Bronchial epithelial cell (primary cell): ENCODE measurements around the gene CSN3. TPM values are rescaled to one million over a fixed set of nuclear protein-coding genes. Genes with fewer than 3 reads are reported as not detected.

ENCODE experiments used
- DNase-seq: peaks from one replicate; pipeline ENCODE4 v3.0.0-alpha.2; 2010; ENCODE audit warnings: low read depth
- FAIRE-seq: peaks from 2 replicates; lab custom pipeline; 2011; peaks lifted over from hg19 to GRCh38; lab: Jason Lieb, UNC
- H3K27me3 ChIP-seq: 2 replicates; pipeline ENCODE4 v1.5.1; 2011; ENCODE audit warnings: low read length; ENCODE audit not compliant: control insufficient read depth, insufficient read depth
- H3K36me3 ChIP-seq: 2 replicates; pipeline ENCODE4 v1.5.1; 2011; ENCODE audit warnings: low read length; ENCODE audit not compliant: control insufficient read depth, insufficient read depth
- H3K4me3 ChIP-seq: 2 replicates; pipeline ENCODE4 v1.5.1; 2011; ENCODE audit warnings: mild to moderate bottlenecking, low read depth, low read length, control low read depth
- total RNA-seq: library from RNA; depleted of rRNA; stranded (reverse); fragments of >200 nt; gene quantifications from 2 replicates; pipeline ENCODE4 v1.2.1, GENCODE V29; 2014
- TF ChIP-seq, protein P1 (sequence below): IDR thresholded peaks from 2 replicates; pipeline ENCODE4 v1.5.1; 2011; ENCODE audit warnings: mild to moderate bottlenecking, moderate library complexity, low read length, control low read depth, inconsistent platforms; ENCODE audit not compliant: insufficient read depth, severe bottlenecking

CSN3 gene
- total RNA-seq, 1 donor from 2014 or later: not detected

DNA sequence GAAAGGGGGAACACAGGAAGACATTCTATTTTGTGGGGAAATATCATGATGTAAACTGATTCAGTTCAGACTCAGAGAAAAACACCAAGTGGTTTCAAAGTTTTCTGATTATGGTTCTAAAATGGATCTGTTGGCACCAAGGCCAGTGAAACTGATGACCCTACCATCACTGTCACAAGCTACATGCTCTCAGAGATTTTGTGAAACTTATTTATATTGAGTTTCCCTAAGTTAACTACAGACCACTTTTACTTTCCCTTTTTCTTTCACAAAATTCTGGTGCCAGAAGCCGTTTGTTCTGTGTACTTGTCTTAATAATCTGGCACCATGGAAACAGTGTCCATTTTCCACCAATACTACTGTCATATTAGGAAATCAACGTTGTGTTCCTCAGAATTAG lies 48.9 kb downstream of the CSN3 start:
- Histone ChIP-seq H3K27me3 (no peaks in the 10 kb centered on the region), H3K4me3 (no peak overlapping the region), H3K36me3 (no peaks in the 10 kb centered on the region)
- TF ChIP-seq, protein P1, sequence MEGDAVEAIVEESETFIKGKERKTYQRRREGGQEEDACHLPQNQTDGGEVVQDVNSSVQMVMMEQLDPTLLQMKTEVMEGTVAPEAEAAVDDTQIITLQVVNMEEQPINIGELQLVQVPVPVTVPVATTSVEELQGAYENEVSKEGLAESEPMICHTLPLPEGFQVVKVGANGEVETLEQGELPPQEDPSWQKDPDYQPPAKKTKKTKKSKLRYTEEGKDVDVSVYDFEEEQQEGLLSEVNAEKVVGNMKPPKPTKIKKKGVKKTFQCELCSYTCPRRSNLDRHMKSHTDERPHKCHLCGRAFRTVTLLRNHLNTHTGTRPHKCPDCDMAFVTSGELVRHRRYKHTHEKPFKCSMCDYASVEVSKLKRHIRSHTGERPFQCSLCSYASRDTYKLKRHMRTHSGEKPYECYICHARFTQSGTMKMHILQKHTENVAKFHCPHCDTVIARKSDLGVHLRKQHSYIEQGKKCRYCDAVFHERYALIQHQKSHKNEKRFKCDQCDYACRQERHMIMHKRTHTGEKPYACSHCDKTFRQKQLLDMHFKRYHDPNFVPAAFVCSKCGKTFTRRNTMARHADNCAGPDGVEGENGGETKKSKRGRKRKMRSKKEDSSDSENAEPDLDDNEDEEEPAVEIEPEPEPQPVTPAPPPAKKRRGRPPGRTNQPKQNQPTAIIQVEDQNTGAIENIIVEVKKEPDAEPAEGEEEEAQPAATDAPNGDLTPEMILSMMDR: no peak
- FAIRE-seq (no peak), DNase-seq (no peak)

DNA sequence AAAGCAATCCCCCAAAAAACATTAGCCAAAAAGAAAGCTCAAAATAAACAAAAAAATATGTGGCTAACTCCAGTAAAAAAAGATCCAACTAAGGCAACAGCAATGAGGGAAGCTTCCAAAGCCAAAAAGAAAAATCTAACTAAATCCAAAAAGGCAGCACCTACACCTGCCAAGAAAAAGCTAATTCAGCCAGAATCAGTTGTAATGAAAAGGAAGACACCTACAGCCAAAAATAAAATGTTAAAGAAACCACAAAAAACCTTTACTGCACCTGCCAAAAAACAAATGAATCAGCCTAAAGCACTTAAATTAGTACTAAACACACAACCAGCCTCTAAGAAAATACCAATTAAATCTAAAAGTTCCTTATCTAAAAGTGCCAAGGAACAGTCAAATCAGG lies 55.2 kb downstream of the CSN3 start:
- Histone ChIP-seq H3K27me3 (no peaks in the 10 kb centered on the region), H3K4me3 (no peak overlapping the region), H3K36me3 (no peaks in the 10 kb centered on the region)
- DNase-seq: no peak
- TF ChIP-seq, protein P1: no peak
- FAIRE-seq: no peak

DNA sequence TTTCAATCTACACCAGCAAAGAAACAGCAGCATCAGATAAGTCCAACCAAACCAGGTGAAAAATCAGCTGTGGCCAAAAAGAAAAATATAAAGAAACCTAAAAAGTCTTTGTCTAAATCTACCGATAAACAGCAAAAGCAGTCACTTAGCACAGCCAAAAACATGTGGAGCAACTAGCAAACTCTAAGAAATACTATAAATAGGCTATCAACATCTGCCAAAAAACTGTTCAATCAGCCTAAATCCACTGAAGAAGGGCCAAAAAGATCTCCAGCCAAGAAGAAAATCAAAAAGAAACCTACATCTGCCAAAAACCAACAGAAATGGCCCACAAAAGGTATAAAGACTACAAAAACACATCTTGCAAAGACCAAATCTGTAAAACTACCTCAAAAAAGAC lies 55.7 kb downstream of the CSN3 start:
- Histone ChIP-seq H3K27me3 (no peaks in the 10 kb centered on the region), H3K36me3 (no peaks in the 10 kb centered on the region), H3K4me3 (no peak overlapping the region)
- DNase-seq (no peak), FAIRE-seq (no peak)
- TF ChIP-seq, protein P1: no peak

DNA sequence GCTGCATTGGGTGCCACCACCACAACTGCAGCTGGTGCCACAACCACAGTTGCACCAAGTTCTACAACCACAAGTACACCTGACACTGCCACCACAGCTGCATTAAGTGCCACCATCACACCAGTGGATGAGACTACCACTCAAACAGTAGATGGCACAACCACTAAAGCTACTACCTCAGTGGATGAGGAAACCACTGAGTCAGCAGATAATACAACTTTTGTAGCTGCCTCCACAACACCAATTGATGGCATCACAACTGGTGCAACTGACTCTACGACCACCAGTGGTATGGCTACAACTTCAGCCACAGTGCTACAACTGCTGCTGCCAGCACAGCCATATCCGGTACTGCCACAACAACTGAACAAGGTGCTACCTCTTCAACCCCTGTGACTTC lies 57.2 kb downstream of the CSN3 start:
- TF ChIP-seq, protein P1: no peak
- no peaks in the 10 kb centered on the region for H3K36me3 ChIP-seq
- FAIRE-seq (peak; percentile 18), DNase-seq (no peak)
- no peaks in the 10 kb centered on the region for H3K27me3 ChIP-seq
- H3K4me3 ChIP-seq: no peak overlapping the region

DNA sequence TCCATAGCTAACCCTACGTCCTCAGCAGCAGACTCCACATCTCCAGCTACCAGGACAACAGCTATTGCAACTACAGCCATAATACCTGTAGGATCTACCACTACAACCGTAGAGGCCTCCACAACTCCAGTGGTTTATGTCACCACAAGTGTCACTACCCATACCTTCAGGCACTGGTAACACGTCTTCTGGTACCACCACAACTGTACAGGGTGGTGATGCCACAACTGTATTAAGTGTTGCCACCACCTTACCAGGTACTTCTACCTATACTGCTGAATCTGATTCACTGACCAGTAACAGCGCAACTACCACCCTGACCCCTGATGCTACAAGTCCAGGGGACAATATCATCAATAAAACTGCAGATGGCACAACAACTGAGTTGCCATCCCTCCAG lies 57.8 kb downstream of the CSN3 start:
- DNase-seq: no peak
- TF ChIP-seq, protein P1: no peak
- peak; percentile 36 for FAIRE-seq
- Histone ChIP-seq H3K36me3 (no peaks in the 10 kb centered on the region), H3K4me3 (no peak overlapping the region), H3K27me3 (no peaks in the 10 kb centered on the region)

Other genes with a start within 250 kb of the CSN3 start
- not detected in 2 replicates for gene STATH, start 246.6 kb upstream of the CSN3 start, total RNA-seq
- not detected in 2 replicates for gene HTN3, start 214.1 kb upstream of the CSN3 start, total RNA-seq
- not detected in 2 replicates for gene HTN1, start 192.2 kb upstream of the CSN3 start, total RNA-seq
- gene PRR27, start 88.4 kb upstream of the CSN3 start, total RNA-seq: not detected in 2 replicates
- not detected in 2 replicates for gene ODAM, start 46.9 kb upstream of the CSN3 start, total RNA-seq
- not detected in 2 replicates for gene FDCSP, start 16.5 kb upstream of the CSN3 start, total RNA-seq
- gene CABS1, start 92.4 kb downstream of the CSN3 start, total RNA-seq: not detected in 2 replicates
- not detected in 2 replicates for gene SMR3A, start 118.2 kb downstream of the CSN3 start, total RNA-seq
- not detected in 2 replicates for gene SMR3B, start 140.5 kb downstream of the CSN3 start, total RNA-seq
- gene OPRPN, start 155.3 kb downstream of the CSN3 start, total RNA-seq: not detected in 2 replicates
- gene MUC7, start 229.6 kb downstream of the CSN3 start, total RNA-seq: not detected in 2 replicates